ENCODE data around the gene SPP2. TPM values are rescaled to one million over a fixed set of nuclear protein-coding genes. Genes with fewer than 3 reads are reported as not detected.

Gene SPP2
- total RNA-seq (not detected), polyA plus RNA-seq (ENCODE audit: insufficient read depth in 1 of 8, insufficient read length in 8 of 8, low replicate concordance in 1 of 8) (under 1 TPM in 1 of 8 donors, not detected in 7; 0.35 TPM)
- long read RNA-seq, donor 1, result 0 reads
- long read RNA-seq, donor 2, result 0 reads
- long read RNA-seq, donor 3, result 0 reads
- long read RNA-seq, donor 4, result 0 reads
- long read RNA-seq, donor 5, result 0 reads
- long read RNA-seq, donor 6, result 0 reads
- long read RNA-seq, donor 7, result 0 reads
- long read RNA-seq, donor 8, result 0 reads
- long read RNA-seq, donor 9, result 0 reads
- long read RNA-seq, donor 10, result 0 reads
- long read RNA-seq, donor 11, result 0 reads

- Histone ChIP-seq H3K36me3 (ENCODE audit: control insufficient read depth, insufficient read depth, low read length) (no peaks in the 10 kb centered on the region), H3K4me3 (ENCODE audit: low read length) (no peak within 1 kb of the TSS), H3K27ac (ENCODE audit: low read length) (no peak within 1 kb of the TSS), H3K4me1 (ENCODE audit: control insufficient read depth, insufficient read depth, low read length) (no peaks in the 10 kb centered on the region), H3K27me3 (ENCODE audit: control insufficient read depth, insufficient read depth, low read length) (no peaks in the 10 kb centered on the region), H3K9me3 (replicated peaks; ENCODE audit: control insufficient read depth, low read depth, low read length) (no peaks in the 10 kb centered on the region)
- 94% methylated on average over 4 of the region's 9 CpGs for WGBS (ENCODE audit: insufficient coverage)
- no peak for DNase-seq
Observed at GRCh38 chr2:234050455-234051135, at the start of gene SPP2. SPP2 (plus strand) TSS chr2:234050702; CDS start chr2:234050787, 85 bp downstream.

DNA sequence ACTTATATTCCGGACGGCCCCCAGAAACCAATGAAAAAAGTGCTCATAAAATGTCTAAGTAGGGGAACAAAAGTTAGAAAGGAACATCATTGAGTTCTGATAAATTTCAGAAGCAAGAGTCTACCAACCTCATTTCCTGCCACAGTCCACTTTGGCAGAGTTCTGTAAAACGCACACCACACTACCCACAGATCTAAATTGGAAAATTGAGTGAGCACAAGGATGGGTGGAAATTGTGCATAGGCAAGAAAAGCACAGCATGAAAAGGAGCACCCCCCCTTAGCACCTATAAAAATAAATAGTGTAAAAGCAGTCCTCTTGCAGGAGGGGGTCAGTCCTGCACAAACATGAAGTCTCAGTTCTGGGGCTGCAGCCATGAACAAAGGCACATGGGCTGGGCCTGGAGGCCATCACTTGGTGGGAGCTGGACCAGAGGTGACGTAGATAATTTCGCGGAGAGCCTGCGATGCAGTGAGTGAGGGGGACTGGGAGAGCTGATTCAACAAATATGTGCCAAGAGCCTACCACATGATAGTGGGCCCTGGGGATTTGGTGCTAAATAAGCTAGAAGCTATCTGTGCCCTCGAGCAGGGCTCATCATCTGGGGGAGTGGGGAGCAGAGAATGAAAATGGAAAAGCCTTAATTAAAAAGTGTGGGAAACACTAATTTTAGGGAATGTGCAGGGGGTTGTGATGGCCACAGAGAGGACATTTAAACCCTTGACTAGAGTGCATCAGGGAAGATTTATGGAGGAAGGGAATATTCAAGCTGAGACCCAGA lies 48.9 kb upstream of the SPP2 start:
- WGBS (ENCODE audit: insufficient coverage), result 77% methylated on average over 5 of the region's 8 CpGs

GRCh38 chr2:234002281-234002680 lies 48.2 kb upstream of the SPP2 start:
- Histone ChIP-seq H3K9me3 (replicated peaks; ENCODE audit: control insufficient read depth, low read depth, low read length) (no peaks in the 10 kb centered on the region), H3K27ac (ENCODE audit: low read length) (no peak overlapping the region), H3K36me3 (ENCODE audit: control insufficient read depth, insufficient read depth, low read length) (no peaks in the 10 kb centered on the region), H3K4me1 (ENCODE audit: control insufficient read depth, insufficient read depth, low read length) (peaks cover 5% of the 10 kb centered on the region), H3K4me3 (ENCODE audit: low read length) (no peak overlapping the region), H3K27me3 (ENCODE audit: control insufficient read depth, insufficient read depth, low read length) (peaks cover 2% of the 10 kb centered on the region)
- no CpG with 5 or more reads among the region's 4 CpGs for WGBS (ENCODE audit: insufficient coverage)
- DNase-seq, result no peak

More for the DNA sequence above, 48.9 kb upstream of the SPP2 start:
- no peak overlapping the region for H3K27ac ChIP-seq (ENCODE audit: low read length)
- H3K36me3 ChIP-seq (ENCODE audit: control insufficient read depth, insufficient read depth, low read length), result no peaks in the 10 kb centered on the region
- H3K4me1 ChIP-seq (ENCODE audit: control insufficient read depth, insufficient read depth, low read length), result peaks cover 5% of the 10 kb centered on the region
- peaks cover 2% of the 10 kb centered on the region for H3K27me3 ChIP-seq (ENCODE audit: control insufficient read depth, insufficient read depth, low read length)
- no peak for DNase-seq
- H3K9me3 ChIP-seq (replicated peaks; ENCODE audit: control insufficient read depth, low read depth, low read length), result no peaks in the 10 kb centered on the region
- no peak overlapping the region for H3K4me3 ChIP-seq (ENCODE audit: low read length)

GRCh38 chr2:234003972-234004617 lies 46.4 kb upstream of the SPP2 start:
- H3K36me3 ChIP-seq (ENCODE audit: control insufficient read depth, insufficient read depth, low read length), result no peaks in the 10 kb centered on the region
- H3K27me3 ChIP-seq (ENCODE audit: control insufficient read depth, insufficient read depth, low read length), result peaks cover 2% of the 10 kb centered on the region
- H3K27ac ChIP-seq (ENCODE audit: low read length), result no peak overlapping the region
- WGBS (ENCODE audit: insufficient coverage), result 80% methylated on average over 1 of the region's 8 CpGs
- no peaks in the 10 kb centered on the region for H3K9me3 ChIP-seq (replicated peaks; ENCODE audit: control insufficient read depth, low read depth, low read length)
- no peaks in the 10 kb centered on the region for H3K4me1 ChIP-seq (ENCODE audit: control insufficient read depth, insufficient read depth, low read length)
- no peak overlapping the region for H3K4me3 ChIP-seq (ENCODE audit: low read length)
- DNase-seq, result peak; percentile 26

DNA sequence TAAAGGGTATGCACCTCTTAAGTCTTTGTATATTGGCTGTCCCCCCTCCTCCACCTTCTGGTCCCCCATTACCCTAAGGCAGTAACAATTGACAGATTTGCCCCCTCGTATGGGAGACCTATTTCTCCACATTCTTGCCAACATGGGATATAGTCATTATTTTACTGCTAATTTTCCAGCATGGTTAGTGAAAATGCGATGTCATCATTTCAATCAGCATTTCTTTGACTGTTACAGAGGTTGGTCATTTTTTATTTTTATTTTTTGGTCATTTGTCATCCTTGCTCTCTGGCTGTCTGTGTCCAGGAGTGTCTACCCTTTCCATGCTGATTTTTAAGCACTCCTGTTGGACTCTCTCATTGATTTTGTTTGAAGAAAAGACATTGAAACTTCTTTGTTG lies 45.4 kb upstream of the SPP2 start:
- H3K27ac ChIP-seq (ENCODE audit: low read length), result no peak overlapping the region
- no peaks in the 10 kb centered on the region for H3K36me3 ChIP-seq (ENCODE audit: control insufficient read depth, insufficient read depth, low read length)
- no peak for DNase-seq
- no peak overlapping the region for H3K4me3 ChIP-seq (ENCODE audit: low read length)
- no peaks in the 10 kb centered on the region for H3K9me3 ChIP-seq (replicated peaks; ENCODE audit: control insufficient read depth, low read depth, low read length)
- H3K27me3 ChIP-seq (ENCODE audit: control insufficient read depth, insufficient read depth, low read length), result peaks cover 2% of the 10 kb centered on the region
- WGBS (ENCODE audit: insufficient coverage), result no CpG with 5 or more reads among the region's 2 CpGs
- H3K4me1 ChIP-seq (ENCODE audit: control insufficient read depth, insufficient read depth, low read length), result no peaks in the 10 kb centered on the region

- no CpG with 5 or more reads among the region's 3 CpGs for WGBS (ENCODE audit: insufficient coverage)
- H3K4me1 ChIP-seq (ENCODE audit: control insufficient read depth, insufficient read depth, low read length), result no peaks in the 10 kb centered on the region
- no peak for DNase-seq
- H3K27ac ChIP-seq (ENCODE audit: low read length), result no peak overlapping the region
- H3K36me3 ChIP-seq (ENCODE audit: control insufficient read depth, insufficient read depth, low read length), result no peaks in the 10 kb centered on the region
- no peak overlapping the region for H3K4me3 ChIP-seq (ENCODE audit: low read length)
- H3K27me3 ChIP-seq (ENCODE audit: control insufficient read depth, insufficient read depth, low read length), result peaks cover 2% of the 10 kb centered on the region
- peaks cover 2% of the 10 kb centered on the region for H3K9me3 ChIP-seq (replicated peaks; ENCODE audit: control insufficient read depth, low read depth, low read length)
Observed at GRCh38 chr2:234006501-234006900, 44.0 kb upstream of the SPP2 start.

- Histone ChIP-seq H3K4me1 (ENCODE audit: control insufficient read depth, insufficient read depth, low read length) (no peaks in the 10 kb centered on the region), H3K9me3 (replicated peaks; ENCODE audit: control insufficient read depth, low read depth, low read length) (peaks cover 2% of the 10 kb centered on the region), H3K27me3 (ENCODE audit: control insufficient read depth, insufficient read depth, low read length) (no peaks in the 10 kb centered on the region), H3K4me3 (ENCODE audit: low read length) (no peak overlapping the region), H3K36me3 (ENCODE audit: control insufficient read depth, insufficient read depth, low read length) (no peaks in the 10 kb centered on the region), H3K27ac (ENCODE audit: low read length) (no peak overlapping the region)
- WGBS (ENCODE audit: insufficient coverage), result no CpG with 5 or more reads among the region's 1 CpG
- DNase-seq, result no peak
Observed at GRCh38 chr2:234014427-234014826, 36.1 kb upstream of the SPP2 start.

GRCh38 chr2:234015861-234016260 lies 34.6 kb upstream of the SPP2 start:
- H3K4me3 ChIP-seq (ENCODE audit: low read length), result no peak overlapping the region
- WGBS (ENCODE audit: insufficient coverage), result no CpG with 5 or more reads among the region's 3 CpGs
- H3K36me3 ChIP-seq (ENCODE audit: control insufficient read depth, insufficient read depth, low read length), result no peaks in the 10 kb centered on the region
- H3K9me3 ChIP-seq (replicated peaks; ENCODE audit: control insufficient read depth, low read depth, low read length), result peaks cover 2% of the 10 kb centered on the region
- no peaks in the 10 kb centered on the region for H3K27me3 ChIP-seq (ENCODE audit: control insufficient read depth, insufficient read depth, low read length)
- H3K27ac ChIP-seq (ENCODE audit: low read length), result no peak overlapping the region
- DNase-seq, result no peak
- H3K4me1 ChIP-seq (ENCODE audit: control insufficient read depth, insufficient read depth, low read length), result no peaks in the 10 kb centered on the region

GRCh38 chr2:234019896-234020295 lies 30.6 kb upstream of the SPP2 start:
- no peak for DNase-seq
- Histone ChIP-seq H3K27me3 (ENCODE audit: control insufficient read depth, insufficient read depth, low read length) (no peaks in the 10 kb centered on the region), H3K4me3 (ENCODE audit: low read length) (no peak overlapping the region), H3K4me1 (ENCODE audit: control insufficient read depth, insufficient read depth, low read length) (no peaks in the 10 kb centered on the region), H3K27ac (ENCODE audit: low read length) (no peak overlapping the region), H3K9me3 (replicated peaks; ENCODE audit: control insufficient read depth, low read depth, low read length) (no peaks in the 10 kb centered on the region), H3K36me3 (ENCODE audit: control insufficient read depth, insufficient read depth, low read length) (no peaks in the 10 kb centered on the region)
- WGBS (ENCODE audit: insufficient coverage), result no CpG with 5 or more reads among the region's 4 CpGs

- Histone ChIP-seq H3K36me3 (ENCODE audit: control insufficient read depth, insufficient read depth, low read length) (no peaks in the 10 kb centered on the region), H3K9me3 (replicated peaks; ENCODE audit: control insufficient read depth, low read depth, low read length) (no peaks in the 10 kb centered on the region), H3K4me1 (ENCODE audit: control insufficient read depth, insufficient read depth, low read length) (no peaks in the 10 kb centered on the region), H3K4me3 (ENCODE audit: low read length) (no peak overlapping the region), H3K27ac (ENCODE audit: low read length) (no peak overlapping the region), H3K27me3 (ENCODE audit: control insufficient read depth, insufficient read depth, low read length) (no peaks in the 10 kb centered on the region)
- no CpG with 5 or more reads among the region's 2 CpGs for WGBS (ENCODE audit: insufficient coverage)
- DNase-seq, result no peak
Observed at GRCh38 chr2:234020332-234020731, 30.2 kb upstream of the SPP2 start.
